Posterior vena cava (tissue), 2 donors: ENCODE results near the gene FGFR1OP2. TPM values are rescaled to one million over a fixed set of nuclear protein-coding genes. Genes with fewer than 3 reads are reported as not detected.
A peak's percentile ranks its signal among the peaks of the same experiment; 100 is the strongest.
"Not testable (repeated sequence)": the region's sequence is repeated elsewhere in the genome, so short reads cannot be mapped to it uniquely, and the experiment has no call there.

Experiments
- DNase-seq: peaks from one replicate; pipeline ENCODE4 v3.0.0-alpha.2; 2020; ENCODE audit warnings: low spot score
- intact Hi-C, 2 donors: fragments of 100-400 bp; cut with DNase I; formaldehyde crosslinking; loops; one replicate each; pipeline versions ENCODE4 v1.14.1 to v1.14.2; 2022 to 2023
- long read RNA-seq, 2 donors: library from polyadenylated mRNA; unstranded; transcript quantifications; one replicate each; pipeline ENCODE4 v2.0.0, GENCODE V29; 2020 to 2021
- total RNA-seq, 2 donors: library from RNA; stranded (reverse); fragmentation: NEBNext Ultra II Directional; extraction: Animal tissue kit (Norgen Biotek cat#: 25700); gene quantifications; one replicate each; pipeline ENCODE4 v1.2.1, GENCODE V29; 2021
- donor health status: DM: yes; HTN: yes; CAD: no.
- donor health status: DM: yes; HTN: yes; CAD: no.

The FGFR1OP2 gene
- total RNA-seq = 10 to 100 TPM; 46.1 to 48.6 TPM
- long read RNA-seq, donor 1, transcript FGFR1OP2-202 (6 exons, 2,790 nt) = major isoform, 5 of 12 reads
- long read RNA-seq, donor 1, partial matches to known transcripts = 1 of 12 reads
- long read RNA-seq, donor 1, other reads (novel, unspliced or antisense) = 1 of 12 reads
- long read RNA-seq, donor 2, transcript FGFR1OP2-206 (5 exons, 956 nt) = minor isoform, 11 of 47 reads
- long read RNA-seq, donor 2, transcript FGFR1OP2-201 (7 exons, 2,924 nt) = major isoform, 22 of 47 reads
- long read RNA-seq, donor 2, transcript FGFR1OP2-202 (6 exons, 2,790 nt) = minor isoform, 10 of 47 reads
- long read RNA-seq, donor 2, partial matches to known transcripts = 0 of 47 reads
- long read RNA-seq, donor 2, other reads (novel, unspliced or antisense) = 4 of 47 reads

GRCh38 chr12:26937863-26938700, at the start of gene FGFR1OP2, which contains the start of gene INTS13:
FGFR1OP2 (plus strand) TSS chr12:26938470; CDS start chr12:26954159, 15,689 bp downstream.
INTS13 (minus strand) TSS chr12:26937981; CDS start chr12:26936803, 1,178 bp downstream.
- intact Hi-C loops = loop anchor here in 1 of 2 donors (5.0 kb wide), 1 partner anchor 74 kb away; the partner anchor contains the start of gene TM7SF3
- peak; percentile 100 for DNase-seq

- no peak for DNase-seq
- intact Hi-C loops = no loop called here
Observed at GRCh38 chr12:26890784-26891183, 47.5 kb upstream of the FGFR1OP2 start.

GRCh38 chr12:26891704-26892103, 46.6 kb upstream of the FGFR1OP2 start:
- intact Hi-C loops = no loop called here

GRCh38 chr12:26895672-26896071, 42.6 kb upstream of the FGFR1OP2 start:
- intact Hi-C loops = no loop called here
- DNase-seq = no peak

More at GRCh38 chr12:26891704-26892103, 46.6 kb upstream of the FGFR1OP2 start:
- no peak for DNase-seq

GRCh38 chr12:26896913-26897312, 41.4 kb upstream of the FGFR1OP2 start:
- no peak for DNase-seq
- intact Hi-C loops = no loop called here

- intact Hi-C loops = loop anchor here in 1 of 2 donors (5.0 kb wide), 1 partner anchor 74 kb away; no protein-coding TSS in a partner anchor
- DNase-seq = not testable (repeated sequence)
Observed at GRCh38 chr12:26903396-26903795, 34.9 kb upstream of the FGFR1OP2 start.

GRCh38 chr12:26906024-26906423, 32.2 kb upstream of the FGFR1OP2 start:
- intact Hi-C loops = no loop called here

GRCh38 chr12:26906704-26907103, 31.6 kb upstream of the FGFR1OP2 start:
- no peak for DNase-seq

More at GRCh38 chr12:26906024-26906423, 32.2 kb upstream of the FGFR1OP2 start:
- DNase-seq = no peak

GRCh38 chr12:26918321-26919215, 19.7 kb upstream of the FGFR1OP2 start:
- DNase-seq = no peak
- intact Hi-C loops = no loop called here

More at GRCh38 chr12:26906704-26907103, 31.6 kb upstream of the FGFR1OP2 start:
- intact Hi-C loops = no loop called here

- intact Hi-C loops = no loop called here
- DNase-seq = no peak
Observed at GRCh38 chr12:26919216-26919555, 19.1 kb upstream of the FGFR1OP2 start.

- no peak for DNase-seq
- intact Hi-C loops = no loop called here
Observed at GRCh38 chr12:26921886-26922285, 16.4 kb upstream of the FGFR1OP2 start.

GRCh38 chr12:26928661-26929060, 9.6 kb upstream of the FGFR1OP2 start:
- intact Hi-C loops = no loop called here

GRCh38 chr12:26929590-26929989, 8.7 kb upstream of the FGFR1OP2 start:
- intact Hi-C loops = no loop called here

More at GRCh38 chr12:26928661-26929060, 9.6 kb upstream of the FGFR1OP2 start:
- no peak for DNase-seq

GRCh38 chr12:26935636-26936378, 2.5 kb upstream of the FGFR1OP2 start:
- intact Hi-C loops = loop anchor here in 1 of 2 donors (5.0 kb wide), 1 partner anchor 76 kb away; the partner anchor contains the start of gene TM7SF3
- DNase-seq = no peak

More at GRCh38 chr12:26929590-26929989, 8.7 kb upstream of the FGFR1OP2 start:
- DNase-seq = no peak

- intact Hi-C loops = loop anchor here in 1 of 2 donors (5.0 kb wide), 1 partner anchor 76 kb away; the partner anchor contains the start of gene TM7SF3
- no peak for DNase-seq
Observed at GRCh38 chr12:26936559-26937442, 1.5 kb upstream of the FGFR1OP2 start.

- no peak for DNase-seq
- intact Hi-C loops = loop anchor here in 1 of 2 donors (5.0 kb wide), 1 partner anchor 75 kb away; the partner anchor contains the start of gene TM7SF3
Observed at GRCh38 chr12:26937443-26937862, 817 bp upstream of the FGFR1OP2 start.

GRCh38 chr12:26938701-26939062, 412 bp downstream of the FGFR1OP2 start:
- no peak for DNase-seq
- intact Hi-C loops = loop anchor here in 1 of 2 donors (5.0 kb wide), 1 partner anchor 74 kb away; the partner anchor contains the start of gene TM7SF3
